Gastroesophageal sphincter (tissue), 4 donors: Measurements from ENCODE around the gene MZB1. TPM values are rescaled to one million over a fixed set of nuclear protein-coding genes. Genes with fewer than 3 reads are reported as not detected.

Experiments
- ATAC-seq: fragments of 150-250 bp; one replicate; pipeline ENCODE4 v1.9.1; 2016; ENCODE audit warnings: mild to moderate bottlenecking, moderate library complexity
- H3K27ac ChIP-seq, 4 donors: fragments of 200-600 bp; sonication (generic) in 3 of 4; 1 replicate in 3 of 4; 2 replicates in 1 of 4; pipeline ENCODE4 v1.5.1; 2016 to 2019
- H3K27me3 ChIP-seq: fragments of 200-600 bp; sonication (generic); one replicate; pipeline ENCODE4 v1.5.1; 2019
- H3K36me3 ChIP-seq, 2 donors: fragments of 200-600 bp; sonication (generic); one replicate each; pipeline ENCODE4 v1.5.1; 2019; ENCODE audit warnings: control low read depth in 1 of 2
- H3K4me1 ChIP-seq, 3 donors: fragments of 200-600 bp; sonication (generic); 1 replicate in 2 of 3; 2 replicates in 1 of 3; pipeline ENCODE4 v1.5.1; 2016 to 2019; ENCODE audit warnings: control low read depth in 2 of 3
- H3K4me3 ChIP-seq, 2 donors: fragments of 200-600 bp; sonication (generic); one replicate each; pipeline ENCODE4 v1.5.1; 2019; ENCODE audit warnings: mild to moderate bottlenecking in 1 of 2, moderate library complexity in 1 of 2
- H3K9me3 ChIP-seq, 3 donors: fragments of 200-600 bp; sonication (generic); one replicate each; pipeline ENCODE4 v1.5.1; 2017 to 2019; ENCODE audit warnings: control low read depth in 2 of 3
- CTCF ChIP-seq, 4 experiments: fragments of 200-600 bp in 2 of 4; fragments of 450-650 bp in 2 of 4; sonication (generic) in 1 of 4; IDR thresholded peaks; one replicate each; pipeline ENCODE4 v1.5.1; 2017 to 2019; ENCODE audit warnings: antibody characterized with exemption in 4 of 4, mild to moderate bottlenecking in 2 of 4, moderate library complexity in 2 of 4
- EP300 ChIP-seq: sonication (generic); formaldehyde crosslinking; IDR thresholded peaks from one replicate; pipeline ENCODE4 v1.6.1; 2017; ENCODE audit warnings: antibody characterized with exemption, mild to moderate bottlenecking
- POLR2A ChIP-seq, 2 donors: fragments of 450-650 bp; IDR thresholded peaks; one replicate each; pipeline ENCODE4 v1.6.1; 2017; ENCODE audit warnings: antibody characterized with exemption in 2 of 2, mild to moderate bottlenecking in 2 of 2, moderate library complexity in 1 of 2
- POLR2AphosphoS5 ChIP-seq: sonication (generic); formaldehyde crosslinking; IDR thresholded peaks from one replicate; pipeline ENCODE4 v1.6.1; 2017; ENCODE audit warnings: antibody characterized with exemption
- WGBS, 2 donors: methylation state at CpG; one replicate each; pipeline ENCODE4 v1.1.5; 2018; ENCODE audit warnings: low coverage in 1 of 2; 5-methylcytosine and 5-hydroxymethylcytosine counted together
- total RNA-seq, 4 donors: library from RNA; depleted of rRNA; stranded (reverse); fragments of >200 nt; gene quantifications; one replicate each; pipeline ENCODE4 v1.1.0, GENCODE V29; 2016

MZB1 gene
- total RNA-seq, 4 donors from 2014 or later: 0.74 TPM; not detected in 3

GRCh38 chr5:139392678-139393496, 3.2 kb upstream of the MZB1 start:
- Histone ChIP-seq H3K9me3 (no peaks in the 10 kb centered on the region), H3K4me3 (peak overlapping the region; percentile 49 to 63), H3K27ac (peak overlapping the region in 2 of 4 donors; percentile 5 to 26), H3K27me3 (peaks cover 35% of the 10 kb centered on the region), H3K36me3 (no peaks in the 10 kb centered on the region), H3K4me1 (peaks cover 0 to 63% (median 34%) of the 10 kb centered on the region in 3 donors)
- peak; percentile 23 for ATAC-seq
- TF ChIP-seq POLR2A (IDR thresholded peaks at IDR 0.05) (no peak), CTCF (IDR thresholded peaks at IDR 0.05) (peak in 3 of 4 experiments; percentile 22 to 54 (median 40)), POLR2AphosphoS5 (no peak)
- WGBS, 2 donors: no CpG with 5 or more reads among the region's 77 CpGs

GRCh38 chr5:139392324-139392677, 2.6 kb upstream of the MZB1 start:
- no peaks in the 10 kb centered on the region for H3K36me3 ChIP-seq
- H3K4me1 ChIP-seq: peaks cover 0 to 66% (median 37%) of the 10 kb centered on the region in 3 donors
- H3K27ac ChIP-seq: peak overlapping the region in 2 of 4 donors; percentile 5 to 43
- TF ChIP-seq EP300: no peak
- no peak for TF ChIP-seq POLR2A (IDR thresholded peaks at IDR 0.05)
- TF ChIP-seq CTCF (IDR thresholded peaks at IDR 0.05): no peak
- TF ChIP-seq POLR2AphosphoS5: no peak
- peak overlapping the region in 1 of 2 donors; percentile 63 for H3K4me3 ChIP-seq
- no CpG with 5 or more reads among the region's 36 CpGs for WGBS, 2 donors
- peaks cover 35% of the 10 kb centered on the region for H3K27me3 ChIP-seq
- H3K9me3 ChIP-seq: no peaks in the 10 kb centered on the region
- ATAC-seq: no peak

GRCh38 chr5:139391570-139392323, 2.0 kb upstream of the MZB1 start:
- H3K36me3 ChIP-seq: no peaks in the 10 kb centered on the region
- peak overlapping the region in 1 of 2 donors; percentile 63 for H3K4me3 ChIP-seq
- no peak for ATAC-seq
- no peaks in the 10 kb centered on the region for H3K9me3 ChIP-seq
- peak overlapping the region in 3 of 4 donors; percentile 43 to 55 (median 48) for H3K27ac ChIP-seq
- peaks cover 0 to 66% (median 37%) of the 10 kb centered on the region in 3 donors for H3K4me1 ChIP-seq
- TF ChIP-seq CTCF (IDR thresholded peaks at IDR 0.05) (no peak), POLR2A (IDR thresholded peaks at IDR 0.05) (no peak), POLR2AphosphoS5 (no peak), EP300 (no peak)
- WGBS, 2 donors: 59 to 67% methylated on average over 3 to 5 of the region's 33 CpGs
- peaks cover 35% of the 10 kb centered on the region for H3K27me3 ChIP-seq

- peaks cover 35% of the 10 kb centered on the region for H3K27me3 ChIP-seq
- TF ChIP-seq EP300 (no peak), CTCF (IDR thresholded peaks at IDR 0.05) (no peak), POLR2AphosphoS5 (no peak), POLR2A (IDR thresholded peaks at IDR 0.05) (no peak)
- H3K27ac ChIP-seq: peak overlapping the region in 3 of 4 donors; percentile 43 to 55 (median 48)
- no peaks in the 10 kb centered on the region for H3K36me3 ChIP-seq
- H3K9me3 ChIP-seq: no peaks in the 10 kb centered on the region
- no peak for ATAC-seq
- H3K4me1 ChIP-seq: peaks cover 0 to 66% (median 36%) of the 10 kb centered on the region in 3 donors
- 69% methylated on average over 5 of the region's 10 CpGs; no CpG with 5 or more reads in 1 of the 2 donors for whole genome bisulfite sequencing, 2 donors
- no peak overlapping the region for H3K4me3 ChIP-seq
Observed at GRCh38 chr5:139390639-139391569, 1.2 kb upstream of the MZB1 start.
